ENCODE data around the gene PRIMPOL.

GRCh38 chr4:184641022-184641421 is 8.5 kb upstream of the PRIMPOL start:
- TF ChIP-seq EZH2 (IDR thresholded peaks at IDR 0.05; ENCODE audit: borderline replicate concordance, low read length) (no peak), CTCF (conservative IDR thresholded peaks at IDR 0.05 in 1 of 2, IDR thresholded peaks at IDR 0.05 in 1 of 2; ENCODE audit: extremely low read depth in 1 of 2, insufficient read depth in 1 of 2, low read depth in 1 of 2, low read length in 2 of 2) (no peak)

All from mammary epithelial cell (primary cell).